Loucy (cell line): ENCODE data around the gene STK39.

Source experiments
- EZH2phosphoT487 ChIP-seq: fragments of 200-600 bp; IDR thresholded peaks from 2 replicates; pipeline ENCODE4 v1.6.1; 2018; ENCODE audit warnings: antibody characterized with exemption, mild to moderate bottlenecking, moderate library complexity, borderline replicate concordance
- TF ChIP-seq, protein P1 (sequence below): fragments of 200-600 bp; sonication (generic); conservative IDR thresholded peaks from 2 replicates; pipeline ENCODE4 v1.5.1; 2014; ENCODE audit warnings: mild to moderate bottlenecking, antibody characterized with exemption, low read length

DNA sequence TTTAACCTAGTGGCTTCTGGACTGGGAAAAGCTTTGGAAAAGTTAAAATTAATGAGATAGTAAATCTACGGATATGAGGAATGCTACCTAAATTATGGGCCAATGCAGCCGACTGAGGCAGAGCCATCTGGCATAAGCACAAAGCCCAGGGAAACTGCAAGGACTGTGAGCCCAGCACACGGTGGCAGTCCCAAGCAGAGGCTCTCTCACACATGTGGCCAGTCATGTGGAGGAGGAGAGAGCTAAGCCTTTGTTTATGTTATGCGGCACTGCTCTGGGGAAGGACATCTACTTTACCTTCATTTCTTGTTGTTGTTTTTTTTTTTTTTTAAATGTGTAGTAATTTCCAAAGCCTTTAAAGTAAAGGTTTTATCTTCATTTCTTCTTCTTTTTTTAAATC lies 267.0 kb downstream of the STK39 start:
- TF ChIP-seq, protein P1, sequence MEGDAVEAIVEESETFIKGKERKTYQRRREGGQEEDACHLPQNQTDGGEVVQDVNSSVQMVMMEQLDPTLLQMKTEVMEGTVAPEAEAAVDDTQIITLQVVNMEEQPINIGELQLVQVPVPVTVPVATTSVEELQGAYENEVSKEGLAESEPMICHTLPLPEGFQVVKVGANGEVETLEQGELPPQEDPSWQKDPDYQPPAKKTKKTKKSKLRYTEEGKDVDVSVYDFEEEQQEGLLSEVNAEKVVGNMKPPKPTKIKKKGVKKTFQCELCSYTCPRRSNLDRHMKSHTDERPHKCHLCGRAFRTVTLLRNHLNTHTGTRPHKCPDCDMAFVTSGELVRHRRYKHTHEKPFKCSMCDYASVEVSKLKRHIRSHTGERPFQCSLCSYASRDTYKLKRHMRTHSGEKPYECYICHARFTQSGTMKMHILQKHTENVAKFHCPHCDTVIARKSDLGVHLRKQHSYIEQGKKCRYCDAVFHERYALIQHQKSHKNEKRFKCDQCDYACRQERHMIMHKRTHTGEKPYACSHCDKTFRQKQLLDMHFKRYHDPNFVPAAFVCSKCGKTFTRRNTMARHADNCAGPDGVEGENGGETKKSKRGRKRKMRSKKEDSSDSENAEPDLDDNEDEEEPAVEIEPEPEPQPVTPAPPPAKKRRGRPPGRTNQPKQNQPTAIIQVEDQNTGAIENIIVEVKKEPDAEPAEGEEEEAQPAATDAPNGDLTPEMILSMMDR, result no peak
- TF ChIP-seq EZH2phosphoT487, result no peak
